Activated CD4-positive, alpha-beta T cell treated with anti-CD3 and anti-CD28 coated beads, Interleukin-2, amount 50 U/mL, for 4 hours (primary cell): Measurements from ENCODE around the gene SPNS3.

Source experiments
- DNase-seq, 2 experiments: peaks; one replicate each; pipeline ENCODE4 v3.0.0-alpha.2; 2020

Gene SPNS3

GRCh38 chr17:4433515-4434031, at the start of gene SPNS3:
TSS of gene SPNS3 (plus strand) at chr17:4433940. CDS start at chr17:4433968, 28 bp downstream.
- no peak for DNase-seq

GRCh38 chr17:4386406-4386805, 47.3 kb upstream of the SPNS3 start:
- no peak for DNase-seq

GRCh38 chr17:4387137-4387536, 46.6 kb upstream of the SPNS3 start:
- no peak for DNase-seq

GRCh38 chr17:4389079-4389478, 44.7 kb upstream of the SPNS3 start:
- no peak for DNase-seq

- no peak for DNase-seq
Observed at GRCh38 chr17:4393806-4394205, 39.9 kb upstream of the SPNS3 start.

- no peak for DNase-seq
Observed at GRCh38 chr17:4394208-4395110, 39.3 kb upstream of the SPNS3 start.

- no peak for DNase-seq
Observed at GRCh38 chr17:4395111-4395478, 38.6 kb upstream of the SPNS3 start.

- DNase-seq: no peak
Observed at GRCh38 chr17:4397840-4398239, 35.9 kb upstream of the SPNS3 start.

GRCh38 chr17:4405038-4405669, 28.6 kb upstream of the SPNS3 start:
- no peak for DNase-seq

GRCh38 chr17:4405699-4406098, 28.0 kb upstream of the SPNS3 start:
- no peak for DNase-seq

GRCh38 chr17:4406386-4406785, 27.4 kb upstream of the SPNS3 start:
- no peak for DNase-seq

GRCh38 chr17:4407216-4407615, 26.5 kb upstream of the SPNS3 start:
- no peak for DNase-seq

GRCh38 chr17:4407851-4408250, 25.9 kb upstream of the SPNS3 start:
- no peak for DNase-seq

GRCh38 chr17:4409659-4410058, 24.1 kb upstream of the SPNS3 start:
- no peak for DNase-seq

GRCh38 chr17:4411201-4411600, 22.5 kb upstream of the SPNS3 start:
- DNase-seq: no peak

- DNase-seq: peak; percentile 89 to 93
Observed at GRCh38 chr17:4412933-4413831, 20.6 kb upstream of the SPNS3 start.

- no peak for DNase-seq
Observed at GRCh38 chr17:4417129-4417667, 16.5 kb upstream of the SPNS3 start.

GRCh38 chr17:4420692-4421131, 13.0 kb upstream of the SPNS3 start:
- DNase-seq: peak; percentile 29 to 41

- no peak for DNase-seq
Observed at GRCh38 chr17:4422864-4423263, 10.9 kb upstream of the SPNS3 start.

GRCh38 chr17:4425398-4425797, 8.3 kb upstream of the SPNS3 start:
- no peak for DNase-seq

- DNase-seq: no peak
Observed at GRCh38 chr17:4426499-4427208, 7.1 kb upstream of the SPNS3 start.

GRCh38 chr17:4427505-4427904, 6.2 kb upstream of the SPNS3 start:
- no peak for DNase-seq
